GM18867 (cell line): ENCODE results near the gene RNU1-3.
"Not testable (repeated sequence)": the region's sequence is repeated elsewhere in the genome, so short reads cannot be mapped to it uniquely, and the experiment has no call there.

Source experiments
- ATAC-seq: cut with Tn5 transposase; IDR thresholded peaks from one replicate; pipeline ENCODE4 v1.9.1; 2021; ENCODE audit warnings: mild to moderate bottlenecking, moderate library complexity; ENCODE audit not compliant: unreplicated experiment

Gene RNU1-3

DNA sequence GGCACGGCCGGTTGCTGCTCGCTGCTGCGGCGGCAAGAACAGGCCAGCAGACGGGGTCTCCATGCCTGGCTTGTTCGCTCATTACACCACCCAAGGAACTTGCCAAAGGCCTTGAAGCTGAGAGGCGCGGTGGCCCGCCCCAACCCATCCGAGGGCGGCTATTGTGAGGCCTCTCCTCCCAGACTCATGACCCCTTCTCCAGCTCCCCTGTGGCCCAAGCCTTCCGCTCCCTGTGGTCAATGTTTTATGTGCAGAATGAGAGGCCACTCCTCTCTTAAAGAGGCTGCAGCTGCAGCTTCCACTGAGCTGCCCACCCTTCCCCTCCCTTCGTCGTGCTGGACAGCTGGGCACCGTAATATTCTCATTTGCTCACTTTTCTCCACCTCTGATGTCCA lies 27.6 kb upstream of the RNU1-3 start:
- not testable (repeated sequence) for ATAC-seq

DNA sequence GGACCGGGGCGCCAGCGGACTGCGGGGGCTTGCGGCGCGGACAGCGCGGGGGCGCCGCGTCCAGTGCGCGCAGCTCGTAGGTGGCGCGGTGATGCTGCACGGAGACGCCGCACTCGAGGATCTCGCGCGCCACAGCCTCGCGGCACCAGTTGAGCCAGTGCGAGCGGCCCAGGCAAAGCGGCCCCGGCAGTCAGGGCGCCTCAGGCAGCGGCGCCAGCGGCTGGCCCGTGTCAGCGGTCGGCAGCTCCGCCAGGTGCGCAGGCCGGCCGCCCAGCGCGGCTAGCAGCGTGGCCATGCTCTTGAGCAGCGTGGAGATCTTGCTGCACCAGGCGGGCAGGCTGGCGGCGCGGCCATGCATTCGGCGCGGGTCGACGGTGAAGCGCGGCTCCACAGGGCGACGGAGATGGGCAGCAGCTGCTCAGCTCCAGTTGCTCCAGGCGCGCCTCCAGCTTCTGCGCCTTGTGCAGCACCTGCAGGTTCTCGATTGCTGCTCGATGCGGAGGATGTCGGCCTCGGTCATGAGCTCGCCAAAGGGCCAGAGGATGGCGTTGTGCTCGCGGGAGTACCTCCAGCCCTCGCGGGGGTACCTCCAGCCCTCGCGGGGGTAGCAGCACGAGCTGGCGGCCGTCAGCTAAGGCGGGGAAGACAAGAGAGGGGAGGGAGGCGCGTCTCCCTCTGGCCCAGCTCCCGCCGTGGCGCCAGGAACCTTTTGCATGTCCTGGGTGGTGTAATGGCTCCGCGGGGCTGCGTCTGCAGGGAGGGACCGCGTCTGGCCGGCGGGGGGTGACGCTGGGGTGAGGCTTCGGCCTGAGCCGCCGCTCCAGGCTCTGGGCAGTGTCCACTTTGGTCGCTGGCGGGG lies 26.9 kb upstream of the RNU1-3 start:
- not testable (repeated sequence) for ATAC-seq

DNA sequence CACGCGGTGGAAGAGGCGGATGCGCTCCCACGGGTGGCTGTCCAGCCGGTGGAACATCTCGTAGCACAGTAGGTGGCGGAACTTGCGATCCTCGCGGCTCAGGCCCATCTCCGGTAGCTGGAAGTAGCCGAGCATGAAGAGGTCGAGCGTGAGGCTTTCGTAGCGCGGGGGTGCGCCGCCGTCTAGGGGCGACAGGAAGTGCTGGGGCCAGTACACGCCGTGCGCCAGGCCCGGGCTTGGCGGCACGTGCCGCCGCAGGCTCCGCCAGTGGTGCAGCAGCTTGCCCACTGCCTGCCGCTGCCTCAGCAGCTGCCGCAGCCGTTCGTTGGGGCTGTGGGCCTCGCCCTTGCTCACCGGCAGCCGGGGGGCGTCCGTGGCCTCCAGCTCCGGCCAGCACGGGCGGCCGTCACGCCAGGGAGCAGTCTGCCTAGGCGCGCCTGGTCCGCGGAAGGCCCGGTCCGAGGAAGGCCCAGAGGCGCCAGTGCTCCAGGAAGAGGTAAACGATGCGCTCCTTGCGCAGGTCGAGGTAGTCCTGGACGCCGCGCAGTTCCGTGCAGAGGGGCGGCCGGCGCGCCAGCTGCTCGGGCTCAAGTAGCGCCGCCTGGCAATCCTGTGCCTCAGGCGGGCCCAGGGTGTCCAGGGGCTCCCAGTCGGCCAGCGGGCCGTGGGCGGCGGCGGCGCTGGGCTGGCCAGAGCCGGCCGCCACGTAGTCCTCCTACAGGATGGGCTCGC lies 26.1 kb upstream of the RNU1-3 start:
- ATAC-seq, result not testable (repeated sequence)

DNA sequence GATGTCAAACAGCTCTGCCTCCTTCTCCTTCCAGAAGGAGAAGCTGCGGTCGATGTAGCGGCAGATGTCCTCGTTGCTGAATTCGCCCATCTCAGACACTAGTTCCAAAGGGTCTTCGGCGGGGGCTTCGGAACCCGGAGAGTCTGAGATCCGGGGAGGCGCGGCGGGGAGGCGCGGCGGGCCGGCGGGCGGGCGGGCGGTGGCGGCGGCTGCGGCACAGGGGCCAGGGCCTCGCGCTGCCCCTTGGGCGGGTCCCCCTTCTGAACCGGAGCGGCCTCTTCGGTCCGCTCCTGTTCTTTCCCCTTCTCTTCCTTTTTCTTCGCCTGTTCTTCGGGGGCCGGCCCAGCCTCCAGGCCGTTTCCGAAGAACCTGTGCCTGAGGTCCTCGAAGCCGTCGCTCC lies 25.5 kb upstream of the RNU1-3 start:
- not testable (repeated sequence) for ATAC-seq

DNA sequence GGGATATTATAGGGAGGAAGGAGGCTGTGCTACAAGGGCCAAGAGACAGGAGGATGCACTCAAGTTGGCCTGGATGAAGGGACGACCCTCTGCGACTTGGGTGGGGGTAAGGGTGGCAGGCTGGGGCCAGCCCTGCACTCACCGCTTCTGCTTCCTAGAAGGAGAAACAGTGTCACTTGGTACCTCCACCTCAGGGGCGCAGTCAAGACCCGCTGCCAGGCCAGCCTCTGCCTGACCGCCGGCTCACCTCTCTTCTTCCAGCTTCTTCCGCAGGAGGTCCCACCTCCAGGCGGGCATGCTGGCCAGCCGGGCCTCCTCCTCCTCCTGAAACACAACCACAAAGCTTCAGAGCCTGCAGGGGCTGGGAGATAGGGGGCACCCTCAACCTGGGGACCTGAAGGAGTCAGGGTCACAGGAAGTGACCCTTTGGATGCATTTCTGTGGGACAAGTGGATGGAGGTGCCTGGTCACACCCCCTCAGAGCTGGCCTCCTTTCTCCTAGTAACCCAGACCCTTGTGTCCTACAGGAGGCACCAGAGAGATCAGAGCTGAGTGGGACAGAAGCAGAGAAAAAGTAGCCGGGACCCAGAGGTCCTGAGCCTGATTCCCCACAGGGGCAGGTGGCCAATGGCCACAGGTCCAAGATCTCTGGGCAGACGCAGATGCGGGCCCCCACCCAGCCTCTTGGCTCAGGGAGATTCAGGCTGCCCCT lies 24.4 kb upstream of the RNU1-3 start:
- not testable (repeated sequence) for ATAC-seq

DNA sequence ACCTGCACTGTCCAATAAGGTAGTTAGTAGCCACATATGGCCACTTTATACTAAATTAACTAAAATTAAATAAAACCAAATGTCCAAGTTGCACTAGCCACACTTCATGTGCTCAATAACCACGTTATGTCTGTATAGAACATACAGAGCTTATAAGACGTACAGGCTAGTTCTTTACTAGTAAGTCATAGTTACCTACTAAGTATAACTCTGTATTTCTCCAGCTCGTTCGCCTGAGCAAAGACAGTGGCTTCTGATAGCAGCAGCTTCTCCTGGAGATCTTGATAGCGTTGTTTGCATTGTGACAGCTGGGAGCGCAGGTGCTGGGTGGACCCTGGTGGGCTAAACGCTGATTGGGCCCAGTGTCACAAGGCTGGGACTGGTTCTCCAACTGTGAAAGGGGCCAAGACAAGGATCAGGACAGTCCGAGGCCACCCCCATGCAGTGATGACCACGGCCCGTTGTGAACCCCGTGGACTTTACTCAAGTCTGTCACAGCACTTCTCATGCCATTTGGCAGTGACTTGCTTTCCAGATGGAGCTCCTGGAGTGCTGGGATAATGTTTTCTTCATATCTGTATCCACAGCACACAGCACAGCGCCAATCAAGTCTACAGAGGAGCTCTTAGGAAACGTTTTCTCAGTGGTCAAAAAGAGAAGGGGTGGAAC lies 20.5 kb upstream of the RNU1-3 start:
- not testable (repeated sequence) for ATAC-seq

DNA sequence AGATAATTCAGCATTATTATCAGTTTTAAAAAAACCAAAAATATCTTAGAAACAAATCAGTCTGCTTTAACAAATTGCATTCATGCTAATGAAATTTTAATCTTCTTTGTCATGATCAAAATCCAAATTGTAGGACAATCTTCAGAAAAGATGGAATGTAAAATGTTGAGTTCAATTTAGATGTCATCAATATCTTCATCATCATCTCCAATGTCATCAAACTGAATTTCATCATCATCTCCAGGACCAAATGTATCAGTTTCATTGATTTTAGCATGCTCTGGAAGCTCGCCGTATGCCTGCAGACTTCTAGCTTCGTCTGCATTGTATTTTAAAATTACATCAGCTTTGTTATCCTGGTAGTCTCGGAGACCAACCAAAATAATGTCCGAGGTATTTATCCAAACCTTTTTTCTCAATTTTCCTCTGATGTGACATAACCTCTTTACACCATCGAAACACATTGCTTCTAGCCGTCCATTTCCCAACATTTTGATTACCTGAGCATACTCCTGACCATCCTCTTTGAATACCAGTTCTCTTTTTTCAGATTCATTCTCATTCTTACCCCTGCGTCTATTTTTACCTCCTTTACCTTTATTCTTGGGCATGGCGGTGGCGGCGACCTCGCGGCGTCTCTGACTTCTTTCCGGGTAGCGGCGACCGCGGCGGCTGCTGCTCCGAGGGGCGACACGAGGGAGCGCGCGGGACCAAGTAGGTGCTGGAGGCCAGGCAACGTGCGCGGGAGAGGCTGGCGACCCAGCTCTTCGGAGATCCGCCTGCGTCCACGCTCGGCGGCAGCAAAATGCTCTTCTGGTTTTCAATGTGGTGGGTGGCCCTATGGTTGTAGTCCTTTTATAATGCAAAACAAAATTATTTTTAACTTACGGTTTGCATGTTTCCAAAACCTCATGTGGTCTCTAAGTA lies 19.0 kb upstream of the RNU1-3 start:
- peak; percentile 56 for ATAC-seq

DNA sequence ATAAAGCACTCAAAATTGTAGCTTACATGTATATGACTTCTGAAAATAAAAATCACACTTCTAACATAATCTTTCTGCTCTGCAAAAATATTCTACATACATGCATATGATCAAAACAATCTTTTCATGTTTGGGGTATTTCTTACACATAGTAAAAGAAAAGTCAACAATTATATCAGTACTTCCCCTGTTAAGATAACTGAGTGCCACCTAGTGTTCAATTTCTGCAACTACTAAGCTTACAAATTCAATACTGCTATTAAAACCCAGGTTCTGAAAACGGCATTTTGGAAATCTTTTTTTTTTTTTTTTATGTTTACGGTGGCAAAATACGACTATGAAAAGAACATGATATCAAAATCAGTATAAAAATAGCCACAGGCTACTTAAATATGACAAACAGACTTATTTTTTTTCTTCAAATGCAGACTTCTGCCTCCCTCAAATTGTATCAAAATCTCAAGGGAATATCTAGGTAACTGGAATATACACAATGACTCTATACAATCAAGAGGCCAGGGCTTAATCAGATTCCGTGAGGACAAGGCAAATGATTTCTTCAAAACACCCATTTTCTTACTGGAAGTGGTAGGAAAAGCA lies 18.1 kb upstream of the RNU1-3 start:
- ATAC-seq, result peak; percentile 54

DNA sequence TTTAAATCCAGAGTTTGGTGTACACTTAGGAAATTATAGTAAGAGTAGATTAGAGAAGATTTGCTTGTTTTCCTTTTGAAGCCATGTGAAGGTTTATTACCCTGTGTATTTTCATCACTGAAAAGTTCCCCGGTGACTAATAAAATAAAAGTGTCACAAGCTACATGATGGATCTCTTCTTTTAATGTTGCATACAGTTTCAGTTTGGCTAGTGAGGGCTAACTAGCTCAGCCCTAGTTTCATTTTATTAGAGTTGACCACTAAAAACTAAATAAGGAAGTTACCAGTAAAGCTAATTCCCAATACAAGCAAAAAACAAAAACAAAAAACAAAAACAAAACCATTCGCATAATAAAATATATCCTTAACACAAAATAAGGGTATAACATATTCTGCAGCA lies 17.4 kb upstream of the RNU1-3 start:
- ATAC-seq, result peak; percentile 54

DNA sequence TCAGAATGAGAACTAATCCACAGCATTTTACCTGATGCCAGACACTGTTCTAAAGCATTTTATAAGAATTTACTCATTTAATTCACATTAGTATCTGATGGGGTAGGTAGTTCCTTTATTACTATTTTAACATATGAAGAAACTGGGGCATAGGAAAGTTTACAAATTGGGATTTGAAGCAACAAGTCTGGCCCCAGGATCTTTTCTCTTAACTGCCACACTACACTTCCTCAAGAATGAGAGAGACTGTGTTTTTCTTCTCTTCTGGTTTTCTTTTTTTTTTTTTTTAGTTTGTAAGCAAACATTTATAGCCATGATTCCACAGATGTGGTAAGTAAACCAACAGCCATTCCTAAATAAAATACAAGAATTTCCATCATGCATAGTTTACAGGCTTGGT lies 16.1 kb upstream of the RNU1-3 start:
- ATAC-seq, result not testable (repeated sequence)

DNA sequence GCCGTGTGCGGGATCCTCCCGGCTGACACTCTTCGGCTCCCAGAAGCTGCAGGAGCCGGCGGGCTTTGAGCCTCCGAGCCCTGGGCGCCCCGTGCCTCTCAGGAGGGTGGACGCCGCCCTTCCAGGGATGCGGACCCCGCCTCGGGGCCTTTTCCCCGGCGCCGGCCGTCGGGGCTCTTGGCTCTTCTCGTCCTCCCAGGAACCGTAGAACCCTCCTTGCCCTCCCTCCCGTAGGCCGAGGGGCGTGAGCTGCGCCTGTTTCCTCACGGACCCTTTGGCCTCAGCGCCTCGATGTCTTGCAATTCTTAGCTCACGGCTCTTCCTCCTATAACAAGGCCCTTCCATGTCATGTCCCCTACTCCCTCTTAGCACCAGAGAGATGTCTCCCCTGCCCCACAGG lies 13.6 kb upstream of the RNU1-3 start:
- ATAC-seq, result not testable (repeated sequence)

DNA sequence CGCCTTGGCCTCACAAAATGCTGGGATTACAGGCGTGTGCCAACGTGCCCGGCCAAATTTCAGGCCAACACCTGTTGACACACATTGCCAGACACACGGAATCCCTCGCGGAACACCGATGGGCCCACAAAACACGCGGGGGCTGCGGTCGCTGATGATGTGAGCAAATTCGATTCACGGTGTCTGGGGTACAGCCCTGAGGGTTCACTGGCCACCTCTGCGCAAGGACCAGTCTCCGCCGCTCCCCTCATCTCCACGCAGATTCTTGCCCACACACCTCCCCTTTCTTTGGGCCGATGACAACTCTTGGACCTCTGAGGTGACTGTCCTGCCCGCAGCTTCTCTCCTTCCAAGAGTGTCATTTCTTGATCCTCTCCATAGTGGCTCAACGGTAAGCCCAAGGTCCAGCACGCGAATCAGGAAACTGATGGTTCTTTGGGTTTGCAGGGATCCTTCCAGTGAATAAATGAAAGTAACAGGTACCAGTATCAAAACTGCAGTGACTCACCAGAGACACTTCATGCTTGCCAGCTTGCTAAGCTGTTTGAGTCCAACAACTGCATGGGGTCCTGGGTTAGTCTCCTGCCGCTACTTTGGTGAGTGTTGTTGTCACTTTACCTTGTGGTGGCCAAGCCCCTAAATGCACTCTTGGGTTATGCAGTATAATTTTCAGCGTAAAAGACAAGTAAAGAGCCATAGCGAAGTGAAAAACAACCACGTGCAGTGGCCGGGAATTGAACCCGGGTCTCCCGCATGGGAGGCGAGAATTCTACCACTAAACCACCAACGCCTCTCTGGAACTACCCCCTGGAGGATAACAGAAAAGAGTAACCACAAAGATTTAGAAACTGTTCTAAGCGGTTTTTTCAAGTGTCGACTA lies 11.0 kb upstream of the RNU1-3 start:
- ATAC-seq, result peak; percentile 51

DNA sequence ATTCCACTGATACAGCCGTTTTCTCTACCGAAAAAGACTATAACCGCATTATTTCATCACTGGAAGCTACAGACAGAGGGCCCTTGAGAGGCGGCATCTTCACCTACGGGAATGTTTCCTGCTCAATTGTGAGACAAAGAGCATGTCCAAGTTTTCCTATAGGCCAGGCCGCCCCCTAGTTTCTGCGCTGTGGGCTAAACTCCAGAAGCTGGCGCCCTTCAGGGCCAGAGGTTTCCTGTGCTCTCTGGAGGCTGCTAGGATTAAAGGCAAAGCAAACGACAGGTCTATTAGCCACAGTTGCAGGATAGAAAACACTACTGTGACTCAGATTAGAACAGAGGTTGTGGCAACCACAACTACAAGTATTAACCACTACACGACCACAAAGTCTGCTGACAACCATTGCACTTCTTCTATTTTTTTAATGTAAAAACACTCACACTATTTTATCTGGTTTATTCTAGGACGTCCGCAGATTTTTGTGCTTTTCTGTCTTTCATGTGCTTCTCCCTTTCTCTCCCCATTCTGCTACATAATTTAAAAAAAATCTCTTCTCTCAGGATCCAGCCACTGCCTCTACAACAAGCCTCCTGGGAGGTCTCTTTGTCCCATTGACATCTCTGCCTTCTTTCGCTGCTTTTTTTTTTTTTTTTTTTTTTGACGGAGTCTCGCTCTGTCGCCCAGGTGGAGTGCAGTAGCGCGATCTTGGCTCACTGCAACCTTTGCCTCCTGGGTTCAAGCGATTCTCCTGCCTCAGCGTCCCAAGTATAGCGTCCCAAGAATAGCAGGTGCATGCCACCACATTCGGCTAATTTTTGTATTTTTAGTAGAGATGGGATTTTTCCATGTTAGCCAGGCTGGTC lies 10.1 kb upstream of the RNU1-3 start:
- ATAC-seq, result peak; percentile 44

DNA sequence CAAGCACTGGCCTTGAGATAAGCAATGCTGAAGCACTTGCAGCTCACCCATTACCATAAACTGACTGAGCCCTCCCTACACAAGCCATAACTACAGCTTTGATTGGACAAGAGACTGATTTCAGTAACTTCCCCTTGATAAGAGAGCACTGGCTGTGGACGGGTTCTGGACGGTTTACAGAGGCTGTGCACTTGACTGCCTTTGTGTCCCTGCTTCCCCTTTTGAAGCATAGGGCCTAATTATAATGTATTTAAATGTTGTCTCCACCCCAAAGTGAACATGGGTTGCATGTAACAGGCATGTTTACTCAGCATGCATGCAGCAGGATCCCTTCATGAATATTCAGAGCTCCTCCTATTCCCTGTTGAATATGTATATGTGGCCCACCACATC lies 8.4 kb upstream of the RNU1-3 start:
- ATAC-seq, result not testable (repeated sequence)

DNA sequence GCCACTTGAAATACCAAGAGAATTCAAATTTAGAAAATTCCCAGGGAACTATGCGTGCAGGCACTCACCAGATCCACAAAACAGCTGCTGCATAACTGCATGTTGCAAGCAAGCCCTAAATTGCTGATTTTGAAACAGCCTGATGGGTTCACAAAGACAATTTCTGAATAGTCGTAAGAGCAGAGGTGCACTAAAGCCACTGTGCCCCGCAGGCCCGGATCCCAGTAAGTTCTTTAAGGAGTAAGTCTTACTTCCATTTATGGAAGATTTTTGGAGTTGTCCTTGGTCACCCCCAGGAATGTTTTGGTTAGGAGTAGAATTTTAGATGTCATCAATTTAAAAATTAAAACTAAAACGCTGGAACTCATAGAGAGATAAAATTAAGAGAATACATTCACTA lies 7.2 kb upstream of the RNU1-3 start:
- ATAC-seq, result not testable (repeated sequence)

DNA sequence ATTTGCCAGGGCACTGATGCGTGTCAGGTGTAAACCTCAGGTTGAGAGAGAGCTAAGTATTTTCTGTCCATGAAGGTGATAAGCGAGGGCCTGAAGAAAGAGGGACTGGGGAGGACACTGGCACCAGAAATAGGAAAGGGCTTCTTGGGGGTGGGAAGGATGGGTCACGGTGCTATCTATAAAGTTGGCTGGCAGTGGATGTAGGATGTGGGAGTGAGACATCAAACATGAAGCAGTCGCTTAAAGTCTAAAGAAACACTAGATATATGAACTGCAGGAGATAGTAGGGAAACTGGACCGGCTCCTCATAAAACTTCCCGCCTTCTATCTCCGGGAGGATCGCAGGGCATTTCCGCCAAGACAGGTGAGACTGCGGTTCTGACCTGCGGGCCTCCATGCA lies 912 bp downstream of the RNU1-3 start:
- not testable (repeated sequence) for ATAC-seq

DNA sequence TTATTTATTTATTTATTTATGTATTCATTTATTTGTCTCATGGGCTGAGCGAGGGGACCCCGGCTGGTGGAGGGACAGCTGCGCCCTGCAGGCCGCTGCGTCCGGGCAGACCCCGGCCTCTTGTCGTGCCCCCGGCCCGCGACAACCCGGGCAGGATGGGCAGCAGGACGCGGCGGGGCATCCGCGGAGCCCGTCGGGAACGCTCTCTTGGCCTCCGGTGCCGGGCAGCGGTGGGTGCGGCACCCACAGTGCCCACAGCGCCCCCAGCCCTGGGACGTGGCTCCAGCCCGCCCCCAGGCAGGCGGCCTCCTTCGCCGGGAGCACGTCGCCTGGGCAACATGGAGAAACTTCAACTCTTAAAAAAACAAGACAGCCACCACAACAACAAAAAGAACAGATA lies 8.5 kb downstream of the RNU1-3 start:
- not testable (repeated sequence) for ATAC-seq
